Activated CD8-positive, alpha-beta T cell treated with anti-CD3 and anti-CD28 coated beads, Interleukin-2, amount 10 ng/mL, durations not matched to agents 7 days and 5 days (primary cell): ENCODE data around the gene EGLN1. TPM values are rescaled to one million over a fixed set of nuclear protein-coding genes. Genes with fewer than 3 reads are reported as not detected.
"Not testable (repeated sequence)": the region's sequence is repeated elsewhere in the genome, so short reads cannot be mapped to it uniquely, and the experiment has no call there.

Experiments used
- ATAC-seq: fragments of 150-1000 bp; cut with Tn5 transposase; one replicate; pipeline ENCODE4 v1.10.0; 2021; ENCODE audit warnings: moderate library complexity
- CTCF ChIA-PET: fragments of 350-600 bp; sonication (Branson Sonifier 250); formaldehyde crosslinking; loops from one replicate; lab custom pipeline; 2021; ENCODE audit warnings: antibody characterized with exemption; lab: Charles Lee
- POLR2A ChIA-PET: fragments of 350-600 bp; sonication (Branson Sonifier 250); formaldehyde crosslinking; loops from one replicate; lab custom pipeline; 2021; ENCODE audit warnings: antibody characterized with exemption; lab: Charles Lee
- DNase-seq: peaks from one replicate; pipeline ENCODE4 v3.0.0-alpha.2; 2020
- H3K27ac Mint-ChIP-seq: one replicate; pipeline ENCODE4 v1.8.0; 2021; ENCODE audit warnings: mild to moderate bottlenecking, mixed read lengths
- H3K27me3 Mint-ChIP-seq: one replicate; pipeline ENCODE4 v1.8.0; 2021; ENCODE audit warnings: low read depth, mixed read lengths
- H3K36me3 Mint-ChIP-seq: one replicate; pipeline ENCODE4 v1.8.0; 2021; ENCODE audit warnings: low read depth, mixed read lengths
- H3K4me1 Mint-ChIP-seq: one replicate; pipeline ENCODE4 v1.8.0; 2021; ENCODE audit warnings: low read depth, mixed read lengths
- H3K4me3 Mint-ChIP-seq: one replicate; pipeline ENCODE4 v1.8.0; 2021; ENCODE audit warnings: mild to moderate bottlenecking, mixed read lengths
- H3K9me3 Mint-ChIP-seq: one replicate; pipeline ENCODE4 v1.8.0; 2022; ENCODE audit warnings: mixed read lengths; ENCODE audit not compliant: insufficient read depth
- total RNA-seq, 2 experiments: library from RNA; stranded (reverse); gene quantifications; one replicate each; pipeline ENCODE4 v1.2.3, GENCODE V29; 2021

Gene EGLN1
- total RNA-seq, 2 experiments from 2014 or later = 30.5 to 32.6 TPM

GRCh38 chr1:231443363-231443762, 21.3 kb upstream of the EGLN1 start:
- CTCF ChIA-PET = no interaction called here

GRCh38 chr1:231442735-231443134, 20.6 kb upstream of the EGLN1 start:
- CTCF ChIA-PET = no interaction called here
- no peak for ATAC-seq
- no peaks in the 10 kb centered on the region for H3K4me1 Mint-ChIP-seq
- H3K27me3 Mint-ChIP-seq = peaks cover 43% of the 10 kb centered on the region
- no peak overlapping the region for H3K27ac Mint-ChIP-seq
- DNase-seq = no peak
- POLR2A ChIA-PET = no interaction called here
- no peaks in the 10 kb centered on the region for H3K36me3 Mint-ChIP-seq
- H3K9me3 Mint-ChIP-seq = no peaks in the 10 kb centered on the region
- no peak overlapping the region for H3K4me3 Mint-ChIP-seq

More at GRCh38 chr1:231443363-231443762, 21.3 kb upstream of the EGLN1 start:
- Mint-ChIP-seq H3K27ac (no peak overlapping the region), H3K9me3 (no peaks in the 10 kb centered on the region), H3K27me3 (peaks cover 43% of the 10 kb centered on the region), H3K4me3 (no peak overlapping the region), H3K36me3 (no peaks in the 10 kb centered on the region), H3K4me1 (no peaks in the 10 kb centered on the region)
- no peak for DNase-seq
- no peak for ATAC-seq
- POLR2A ChIA-PET = no interaction called here

GRCh38 chr1:231432996-231433395, 10.9 kb upstream of the EGLN1 start:
- Mint-ChIP-seq H3K4me1 (no peaks in the 10 kb centered on the region), H3K27me3 (peaks cover 20% of the 10 kb centered on the region), H3K27ac (no peak overlapping the region), H3K9me3 (no peaks in the 10 kb centered on the region), H3K4me3 (no peak overlapping the region), H3K36me3 (no peaks in the 10 kb centered on the region)
- DNase-seq = no peak
- POLR2A ChIA-PET = no interaction called here
- CTCF ChIA-PET = no interaction called here
- ATAC-seq = no peak

- CTCF ChIA-PET = no interaction called here
- Mint-ChIP-seq H3K4me3 (no peak overlapping the region), H3K4me1 (no peaks in the 10 kb centered on the region), H3K9me3 (no peaks in the 10 kb centered on the region), H3K36me3 (no peaks in the 10 kb centered on the region), H3K27ac (no peak overlapping the region), H3K27me3 (peaks cover 17% of the 10 kb centered on the region)
- no peak for ATAC-seq
- POLR2A ChIA-PET = no interaction called here
- no peak for DNase-seq
Observed at GRCh38 chr1:231431665-231432415, 9.8 kb upstream of the EGLN1 start.

- H3K36me3 Mint-ChIP-seq, H3K4me1 Mint-ChIP-seq, ATAC-seq, H3K4me3 Mint-ChIP-seq, DNase-seq, H3K9me3 Mint-ChIP-seq, CTCF ChIA-PET, H3K27ac Mint-ChIP-seq, POLR2A ChIA-PET: not testable (repeated sequence)
- peaks cover 18% of the 10 kb centered on the region for H3K27me3 Mint-ChIP-seq
Observed at GRCh38 chr1:231430678-231431352, 8.7 kb upstream of the EGLN1 start.

- no peak overlapping the region for H3K4me3 Mint-ChIP-seq
- H3K36me3 Mint-ChIP-seq = no peaks in the 10 kb centered on the region
- no peak overlapping the region for H3K27ac Mint-ChIP-seq
- H3K9me3 Mint-ChIP-seq = no peaks in the 10 kb centered on the region
- ChIA-PET POLR2A (no interaction called here), CTCF (no interaction called here)
- peaks cover 22% of the 10 kb centered on the region for H3K27me3 Mint-ChIP-seq
- no peaks in the 10 kb centered on the region for H3K4me1 Mint-ChIP-seq
- DNase-seq = no peak
- no peak for ATAC-seq
Observed at GRCh38 chr1:231428377-231428776, 6.3 kb upstream of the EGLN1 start.

- DNase-seq (no peak), ATAC-seq (no peak)
- peaks cover 8% of the 10 kb centered on the region for H3K4me1 Mint-ChIP-seq
- no peak overlapping the region for H3K4me3 Mint-ChIP-seq
- no peaks in the 10 kb centered on the region for H3K9me3 Mint-ChIP-seq
- CTCF ChIA-PET = interaction anchor here (2.5 kb wide), 1 partner anchor 105 kb away, joined by 7 read pairs; no protein-coding TSS in a partner anchor
- POLR2A ChIA-PET = no interaction called here
- H3K27ac Mint-ChIP-seq = no peak overlapping the region
- H3K27me3 Mint-ChIP-seq = peaks cover 14% of the 10 kb centered on the region
- peaks cover 4% of the 10 kb centered on the region for H3K36me3 Mint-ChIP-seq
Observed at GRCh38 chr1:231424950-231425805, 3.1 kb upstream of the EGLN1 start.

- ATAC-seq = no peak
- no peak for DNase-seq
- Mint-ChIP-seq H3K36me3 (peaks cover 16% of the 10 kb centered on the region), H3K4me3 (peak overlapping the region; percentile 79), H3K27me3 (peaks cover 14% of the 10 kb centered on the region), H3K4me1 (peaks cover 22% of the 10 kb centered on the region), H3K9me3 (no peaks in the 10 kb centered on the region), H3K27ac (no peak overlapping the region)
- CTCF ChIA-PET = interaction anchor here (0.9 to 2.5 kb wide), 3 partner anchors 10 to 107 kb away, joined by 3 to 7 read pairs (median 5); no protein-coding TSS in a partner anchor
- POLR2A ChIA-PET = no interaction called here
Observed at GRCh38 chr1:231423648-231424047, 1.6 kb upstream of the EGLN1 start.

- ATAC-seq (no peak), DNase-seq (no peak)
- Mint-ChIP-seq H3K4me3 (peak overlapping the region; percentile 79), H3K4me1 (peaks cover 29% of the 10 kb centered on the region), H3K36me3 (peaks cover 23% of the 10 kb centered on the region), H3K27ac (peak overlapping the region; percentile 89), H3K27me3 (peaks cover 14% of the 10 kb centered on the region), H3K9me3 (no peaks in the 10 kb centered on the region)
- POLR2A ChIA-PET = no interaction called here
- CTCF ChIA-PET = interaction anchor here (0.9 to 1.6 kb wide), 2 partner anchors 11 to 60 kb away, joined by 3 to 5 read pairs; no protein-coding TSS in a partner anchor
Observed at GRCh38 chr1:231422798-231423309, 767 bp upstream of the EGLN1 start.

- ATAC-seq = peak; percentile 39
- peak; percentile 58 for DNase-seq
- Mint-ChIP-seq H3K36me3 (peaks cover 33% of the 10 kb centered on the region), H3K9me3 (no peaks in the 10 kb centered on the region), H3K27ac (peak overlapping the region; percentile 73), H3K27me3 (peaks cover 14% of the 10 kb centered on the region), H3K4me3 (peak overlapping the region; percentile 73), H3K4me1 (peaks cover 41% of the 10 kb centered on the region)
- ChIA-PET POLR2A (interaction anchor here (0.7 to 2.5 kb wide), 6 partner anchors 8 to 110 kb away, joined by 3 to 18 read pairs (median 4); partner anchors contain the start of genes EXOC8, SPRTN and TSNAX), CTCF (interaction anchor here (1.0 to 2.2 kb wide), 7 partner anchors 31 to 163 kb away, joined by 3 to 18 read pairs (median 3); partner anchors contain the start of genes EXOC8 and SPRTN)
Observed at GRCh38 chr1:231421546-231421970, 529 bp downstream of the EGLN1 start.

GRCh38 chr1:231420959-231421545, 1.0 kb downstream of the EGLN1 start:
- H3K4me1 Mint-ChIP-seq = peaks cover 43% of the 10 kb centered on the region
- DNase-seq (peak; percentile 52), ATAC-seq (peak; percentile 12)
- peak overlapping the region; percentile 88 for H3K27ac Mint-ChIP-seq
- POLR2A ChIA-PET = interaction anchor here (0.7 to 2.5 kb wide), 6 partner anchors 9 to 108 kb away, joined by 3 to 18 read pairs (median 4); partner anchors contain the start of genes EXOC8, SPRTN and TSNAX
- CTCF ChIA-PET = interaction anchor here (0.6 to 2.2 kb wide), 13 partner anchors 14 to 186 kb away, joined by 3 to 18 read pairs (median 4); partner anchors contain the start of genes EXOC8 and SPRTN
- H3K36me3 Mint-ChIP-seq = peaks cover 35% of the 10 kb centered on the region
- peak overlapping the region; percentile 91 for H3K4me3 Mint-ChIP-seq
- H3K27me3 Mint-ChIP-seq = peaks cover 10% of the 10 kb centered on the region
- H3K9me3 Mint-ChIP-seq = no peaks in the 10 kb centered on the region
